IMR-90 (cell line): ENCODE results near the gene OR6C2. TPM values are rescaled to one million over a fixed set of nuclear protein-coding genes. Genes with fewer than 3 reads are reported as not detected.

Experiments used
- ATAC-seq: fragments of 200-7000 bp; cut with Tn5 transposase; 2 replicates; pipeline ENCODE4 v1.9.1; 2020; ENCODE audit warnings: low read depth, mild to moderate bottlenecking, moderate library complexity
- BruUV-seq: library from RNA; stranded (reverse); fragments of 400-500 nt; replicated peaks from 2 replicates; lab custom pipeline; 2021; lab: Mats Ljungman, UMichigan
- CTCF ChIA-PET: fragments of 300-600 bp; formaldehyde crosslinking; extraction: SDS; loops from one replicate; lab custom pipeline; 2021; ENCODE audit warnings: antibody characterized with exemption; lab: Yijun Ruan, JAX
- POLR2A ChIA-PET: fragments of 300-600 bp; sonication (Branson Sonifier 250); formaldehyde crosslinking; loops from one replicate; lab custom pipeline; 2022; ENCODE audit warnings: antibody characterized with exemption; ENCODE audit not compliant: unreplicated experiment; lab: Charles Lee
- DNase-seq: peaks from one replicate; pipeline ENCODE4 v3.0.0; 2013
- H2AFZ ChIP-seq: replicated peaks from 2 replicates; pipeline ENCODE3; 2013; ENCODE audit warnings: low read length, mild to moderate bottlenecking; ENCODE audit not compliant: poor library complexity
- H2AK5ac ChIP-seq: 2 replicates; pipeline ENCODE4 v1.6.1; 2013; ENCODE audit warnings: low read depth, low read length, inconsistent platforms
- H2AK9ac ChIP-seq: replicated peaks from 2 replicates; pipeline ENCODE3; 2013; ENCODE audit warnings: mild to moderate bottlenecking, low read depth, low read length, moderate library complexity; ENCODE audit not compliant: poor library complexity
- H2BK120ac ChIP-seq: 2 replicates; pipeline ENCODE4 v1.6.1; 2013; ENCODE audit warnings: low read depth, low read length, inconsistent platforms
- H2BK15ac ChIP-seq: 3 replicates; pipeline ENCODE4 v1.6.1; 2013; ENCODE audit warnings: low read depth, low read length, inconsistent platforms
- H2BK20ac ChIP-seq: 2 replicates; pipeline ENCODE4 v1.6.1; 2013; ENCODE audit warnings: low read depth, mild to moderate bottlenecking, inconsistent platforms, low read length, moderate library complexity
- H2BK5ac ChIP-seq: 2 replicates; pipeline ENCODE4 v1.6.1; 2013; ENCODE audit warnings: mild to moderate bottlenecking, low read depth, low read length, inconsistent platforms; ENCODE audit not compliant: poor library complexity, severe bottlenecking
- H3K14ac ChIP-seq: replicated peaks from 2 replicates; pipeline ENCODE4 v1.6.1; 2013; ENCODE audit warnings: low read depth, low read length, inconsistent platforms
- H3K18ac ChIP-seq: 2 replicates; pipeline ENCODE4 v1.6.1; 2013; ENCODE audit warnings: low read depth, low read length, control low read depth
- H3K23ac ChIP-seq: 2 replicates; pipeline ENCODE4 v1.6.1; 2013; ENCODE audit warnings: low read depth, low read length, inconsistent platforms
- H3K27ac ChIP-seq: 2 replicates; pipeline ENCODE4 v1.5.1; 2013; ENCODE audit warnings: mild to moderate bottlenecking, control low read depth, low read length; ENCODE audit not compliant: insufficient read depth
- H3K27me3 ChIP-seq: 2 replicates; pipeline ENCODE4 v1.6.1; 2013; ENCODE audit warnings: low read length; ENCODE audit not compliant: control insufficient read depth, insufficient read depth
- H3K36me3 ChIP-seq: 2 replicates; pipeline ENCODE4 v1.6.1; 2013; ENCODE audit warnings: low read length, mixed read lengths; ENCODE audit not compliant: control insufficient read depth, insufficient read depth
- H3K4ac ChIP-seq: 2 replicates; pipeline ENCODE4 v1.6.1; 2013; ENCODE audit warnings: low read depth, low read length, inconsistent platforms
- H3K4me1 ChIP-seq: 2 replicates; pipeline ENCODE4 v1.6.1; 2013; ENCODE audit warnings: low read length, mixed read lengths; ENCODE audit not compliant: control insufficient read depth, insufficient read depth
- H3K4me2 ChIP-seq: 2 replicates; pipeline ENCODE4 v1.6.1; 2013; ENCODE audit warnings: low read depth, mild to moderate bottlenecking, control low read depth, low read length, moderate library complexity
- H3K4me3 ChIP-seq: 2 replicates; pipeline ENCODE4 v1.5.1; 2013; ENCODE audit warnings: low read depth, mild to moderate bottlenecking, control low read depth, low read length, moderate library complexity; ENCODE audit not compliant: insufficient read depth
- H3K56ac ChIP-seq: 2 replicates; pipeline ENCODE4 v1.6.1; 2013; ENCODE audit warnings: low read length, inconsistent platforms; ENCODE audit not compliant: insufficient read depth; ENCODE audit errors: extremely low read depth
- H3K79me1 ChIP-seq, 2 experiments: 2 replicates each; pipeline ENCODE4 v1.6.1; 2013; ENCODE audit warnings: low read length in 2 of 2, inconsistent platforms in 1 of 2, low read depth in 1 of 2
- H3K9ac ChIP-seq: 2 replicates; pipeline ENCODE4 v1.6.1; 2013; ENCODE audit warnings: low read depth, low read length, control low read depth
- H3K9me1 ChIP-seq: 2 replicates; pipeline ENCODE4 v1.6.1; 2013; ENCODE audit warnings: low read length, inconsistent platforms; ENCODE audit not compliant: insufficient read depth
- H3K9me3 ChIP-seq: 2 replicates; pipeline ENCODE4 v1.6.1; 2013; ENCODE audit warnings: low read length; ENCODE audit not compliant: control insufficient read depth, insufficient read depth
- H4K20me1 ChIP-seq: 2 replicates; pipeline ENCODE4 v1.6.1; 2013; ENCODE audit warnings: low read length, inconsistent platforms; ENCODE audit not compliant: insufficient read depth
- H4K5ac ChIP-seq: 2 replicates; pipeline ENCODE4 v1.6.1; 2013; ENCODE audit warnings: mild to moderate bottlenecking, low read depth, low read length, control low read depth
- H4K8ac ChIP-seq, 2 experiments: 2 replicates each; pipeline ENCODE4 v1.6.1; 2013; ENCODE audit warnings: low read depth in 2 of 2, low read length in 2 of 2, control low read depth in 1 of 2, inconsistent platforms in 1 of 2
- H4K91ac ChIP-seq: 2 replicates; pipeline ENCODE4 v1.6.1; 2013; ENCODE audit warnings: low read depth, low read length, inconsistent platforms; ENCODE audit not compliant: insufficient read depth
- CHD1 ChIP-seq: IDR thresholded peaks from 2 replicates; pipeline ENCODE4 v1.6.1; 2012; ENCODE audit warnings: low read depth, low read length, improper control_type of control experiment
- MAFK ChIP-seq: IDR thresholded peaks from 2 replicates; pipeline ENCODE4 v1.6.1; 2012; ENCODE audit warnings: low read depth, low read length, improper control_type of control experiment
- WGBS, 2 experiments: methylation state at CpG; one replicate each; pipeline versions ENCODE4 v1.1.5 to v1.1.7; 2013; ENCODE audit warnings: missing lambda C conversion rate in 2 of 2; ENCODE audit not compliant: insufficient read length in 1 of 2; ENCODE audit errors: extremely low coverage in 2 of 2; 5-methylcytosine and 5-hydroxymethylcytosine counted together
- dilution Hi-C: fragments of 300-500 bp; cut with HindIII; formaldehyde crosslinking; loops from one replicate; pipeline ENCODE4 v1.14.3; 2018; ENCODE audit warnings: low sequenced_read_pairs; ENCODE audit not compliant: unreplicated experiment
- in situ Hi-C: fragments of 300-500 bp; cut with MboI; formaldehyde crosslinking; loops from 3 replicates; pipeline ENCODE4 v1.14.3; 2019; ENCODE audit warnings: low sequenced_read_pairs, inconsistent platforms, mixed read lengths
- intact Hi-C: fragments of 100-400 bp; cut with micrococcal nuclease; formaldehyde crosslinking; loops from 2 replicates; pipeline ENCODE4 v1.10.0; 2022
- polyA plus RNA-seq, 3 experiments: library from polyadenylated mRNA; depleted of rRNA; stranded (reverse); fragments of >200 nt; gene quantifications; 2 replicates each; pipeline ENCODE4 v1.2.3, GENCODE V29; 2012; ENCODE audit warnings: low replicate concordance in 1 of 3
- total RNA-seq: library from RNA; depleted of rRNA; stranded (reverse); fragments of >200 nt; gene quantifications from 2 replicates; pipeline ENCODE4 v1.2.3, GENCODE V29; 2012

The OR6C2 gene
- total and polyA plus RNA-seq, 2 of the 4 experiments (the other 2 are of a cell fraction) = not detected

- intact Hi-C loops (no loop called here), dilution Hi-C loops (no loop called here), in situ Hi-C loops (no loop called here)
- TF ChIP-seq MAFK = no peak
- no peak for TF ChIP-seq CHD1
- H2BK15ac ChIP-seq = no peak overlapping the region
- no peak overlapping the region for H2BK120ac ChIP-seq
- H2AK5ac ChIP-seq = no peak overlapping the region
- H3K4ac ChIP-seq = no peak overlapping the region
- H3K4me1 ChIP-seq = no peaks in the 10 kb centered on the region
- no peak for DNase-seq
- H3K79me1 ChIP-seq = no peaks in the 10 kb centered on the region
- no peaks in the 10 kb centered on the region for H3K9me3 ChIP-seq
- H2BK5ac ChIP-seq = no peak overlapping the region
- no peak overlapping the region for H3K18ac ChIP-seq
- no peaks in the 10 kb centered on the region for H3K9me1 ChIP-seq
- no peak overlapping the region for H3K27ac ChIP-seq
- no peak overlapping the region for H3K4me3 ChIP-seq
- no peak overlapping the region for H4K8ac ChIP-seq
- CTCF ChIA-PET = no interaction called here
- H4K20me1 ChIP-seq = no peaks in the 10 kb centered on the region
- H3K27me3 ChIP-seq = no peaks in the 10 kb centered on the region
- H3K14ac ChIP-seq = no peak overlapping the region
- H2BK20ac ChIP-seq = no peak overlapping the region
- no peaks in the 10 kb centered on the region for H3K36me3 ChIP-seq
- no peak for ATAC-seq
- H4K91ac ChIP-seq = no peak overlapping the region
- WGBS, 2 experiments = no CpG with 5 or more reads among the region's 1 CpG
- no TSS peak for BruUV-seq
- no peak overlapping the region for H2AFZ ChIP-seq
- no peak overlapping the region for H4K5ac ChIP-seq
- no peak overlapping the region for H3K9ac ChIP-seq
- POLR2A ChIA-PET = no interaction called here
- H3K4me2 ChIP-seq = no peak overlapping the region
- H2AK9ac ChIP-seq = no peak overlapping the region
- H3K23ac ChIP-seq = no peak overlapping the region
- H3K56ac ChIP-seq = no peak overlapping the region
These were observed 36.0 kb upstream of the OR6C2 start for GRCh38 chr12:55407866-55408265.
